Measurements from ENCODE around the gene GKN2. TPM values are rescaled to one million over a fixed set of nuclear protein-coding genes. Genes with fewer than 3 reads are reported as not detected.
A peak's percentile ranks its signal among the peaks of the same experiment; 100 is the strongest.
"Not testable (repeated sequence)": the region's sequence is repeated elsewhere in the genome, so short reads cannot be mapped to it uniquely, and the experiment has no call there.

The GKN2 gene
- polyA plus RNA-seq, 2 of the 4 experiments (the other 2 are of a cell fraction): 0.93 to 3.7 TPM

DNA sequence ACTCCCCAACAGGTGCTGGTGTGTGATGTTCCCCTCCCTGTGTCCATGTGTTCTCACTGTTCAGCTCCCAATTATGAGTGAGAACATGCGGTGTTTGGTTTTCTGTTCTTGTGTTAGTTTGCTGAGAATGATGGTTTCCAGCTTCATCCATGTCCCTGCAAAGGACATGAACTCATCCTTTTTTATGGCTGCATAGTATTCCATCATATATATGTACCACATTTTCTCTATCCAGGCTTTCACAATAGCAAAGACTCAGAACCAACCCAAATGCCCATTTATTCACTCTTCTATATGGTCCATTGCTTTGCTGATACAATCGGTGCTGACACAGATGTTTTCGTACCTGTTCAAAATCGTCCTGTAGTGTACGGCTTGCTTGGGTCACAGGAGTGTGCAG, 2.7 kb upstream of the GKN2 start:
- FAIRE-seq; H3K27ac ChIP-seq; POLR2A ChIA-PET; ATAC-seq; H3K9me3 ChIP-seq; H3K4me1 ChIP-seq; H3K4me2 ChIP-seq; H3K4me3 ChIP-seq; CTCF ChIA-PET; DNase-seq (ENCODE audit: low read depth in 1 of 2, low spot score in 1 of 2): not testable (repeated sequence)
- 96% methylated on average over 5 of the region's 5 CpGs for WGBS (ENCODE audit: missing lambda C conversion rate)
- 0 out of 2 replicates have a peak, but pooled peaks have one; percentile 18 for TF ChIP-seq CHD4 (IDR thresholded peaks at IDR 0.05; ENCODE audit: borderline replicate concordance)

DNA sequence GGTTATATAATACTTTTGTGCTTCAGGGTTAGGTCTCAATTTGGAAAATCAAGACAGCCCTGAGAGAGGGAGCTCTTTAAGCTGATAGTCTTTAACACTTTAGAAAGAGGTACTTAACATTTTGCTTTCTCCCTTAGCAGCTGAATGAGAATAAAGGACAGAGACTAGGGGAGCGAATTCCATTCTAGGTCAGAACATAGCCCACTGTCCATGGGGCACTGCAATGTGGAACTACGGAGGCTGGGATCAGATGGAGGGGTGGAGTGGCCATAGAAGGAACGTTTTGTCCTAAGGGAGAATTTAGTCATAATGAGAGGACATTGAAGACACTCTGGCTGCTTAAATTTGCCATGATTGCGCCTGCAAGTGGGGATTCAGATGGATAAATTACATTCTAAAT, 794 bp downstream of the GKN2 start:
- no peak overlapping the region for H3K4me2 ChIP-seq
- ChIA-PET CTCF (interaction anchor here (1.4 to 4.1 kb wide), 2 partner anchors 9 to 27 kb away, joined by 5 to 28 read pairs; no protein-coding TSS in a partner anchor), POLR2A (no interaction called here)
- DNase-seq (ENCODE audit: low read depth in 1 of 2, low spot score in 1 of 2): no peak
- ATAC-seq: no peak
- peaks cover 6% of the 10 kb centered on the region; the same call in 2 of the 3 replicates for H3K4me1 ChIP-seq
- 73% methylated on average over 4 of the region's 4 CpGs for WGBS (ENCODE audit: missing lambda C conversion rate)
- H3K4me3 ChIP-seq: no peak overlapping the region
- H3K9me3 ChIP-seq: peaks cover 5% of the 10 kb centered on the region; the same call in 1 of the 3 replicates
- TF ChIP-seq POLR2AphosphoS2 (conservative IDR thresholded peaks at IDR 0.05; ENCODE audit: low read length) (no peak), RAD21 (conservative IDR thresholded peaks at IDR 0.05 in 1 of 2, IDR thresholded peaks at IDR 0.05 in 1 of 2) (no peak), NR3C1 (IDR thresholded peaks at IDR 0.05) (no peak), HDAC2 (IDR thresholded peaks at IDR 0.05) (no peak), CHD4 (IDR thresholded peaks at IDR 0.05; ENCODE audit: borderline replicate concordance) (no peak), FOSB (CRISPR knock-in tag; IDR thresholded peaks at IDR 0.05) (no peak), ZSCAN20 (CRISPR knock-in tag; IDR thresholded peaks at IDR 0.05) (no peak), PHF8 (IDR thresholded peaks at IDR 0.05; ENCODE audit: borderline replicate concordance, low read depth) (no peak), CHD2 (IDR thresholded peaks at IDR 0.05; ENCODE audit: low read length, partially characterized antibody) (no peak), ZC3H11A (IDR thresholded peaks at IDR 0.05) (no peak), JUNB (IDR thresholded peaks at IDR 0.05) (no peak), RARB (CRISPR knock-in tag; IDR thresholded peaks at IDR 0.05) (no peak)
- TF ChIP-seq, protein P1, sequence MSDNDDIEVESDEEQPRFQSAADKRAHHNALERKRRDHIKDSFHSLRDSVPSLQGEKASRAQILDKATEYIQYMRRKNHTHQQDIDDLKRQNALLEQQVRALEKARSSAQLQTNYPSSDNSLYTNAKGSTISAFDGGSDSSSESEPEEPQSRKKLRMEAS (IDR thresholded peaks at IDR 0.05): no peak
- TF ChIP-seq, protein P2, sequence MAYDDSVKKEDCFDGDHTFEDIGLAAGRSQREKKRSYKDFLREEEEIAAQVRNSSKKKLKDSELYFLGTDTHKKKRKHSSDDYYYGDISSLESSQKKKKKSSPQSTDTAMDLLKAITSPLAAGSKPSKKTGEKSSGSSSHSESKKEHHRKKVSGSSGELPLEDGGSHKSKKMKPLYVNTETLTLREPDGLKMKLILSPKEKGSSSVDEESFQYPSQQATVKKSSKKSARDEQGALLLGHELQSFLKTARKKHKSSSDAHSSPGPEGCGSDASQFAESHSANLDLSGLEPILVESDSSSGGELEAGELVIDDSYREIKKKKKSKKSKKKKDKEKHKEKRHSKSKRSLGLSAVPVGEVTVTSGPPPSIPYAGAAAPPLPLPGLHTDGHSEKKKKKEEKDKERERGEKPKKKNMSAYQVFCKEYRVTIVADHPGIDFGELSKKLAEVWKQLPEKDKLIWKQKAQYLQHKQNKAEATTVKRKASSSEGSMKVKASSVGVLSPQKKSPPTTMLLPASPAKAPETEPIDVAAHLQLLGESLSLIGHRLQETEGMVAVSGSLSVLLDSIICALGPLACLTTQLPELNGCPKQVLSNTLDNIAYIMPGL (CRISPR knock-in tag; IDR thresholded peaks at IDR 0.05; ENCODE audit: borderline replicate concordance): no peak
- FAIRE-seq: no peak
- H3K27ac ChIP-seq: peak overlapping the region in 1 of 2 experiments; percentile 9; a peak in 2 of 6 replicates

DNA sequence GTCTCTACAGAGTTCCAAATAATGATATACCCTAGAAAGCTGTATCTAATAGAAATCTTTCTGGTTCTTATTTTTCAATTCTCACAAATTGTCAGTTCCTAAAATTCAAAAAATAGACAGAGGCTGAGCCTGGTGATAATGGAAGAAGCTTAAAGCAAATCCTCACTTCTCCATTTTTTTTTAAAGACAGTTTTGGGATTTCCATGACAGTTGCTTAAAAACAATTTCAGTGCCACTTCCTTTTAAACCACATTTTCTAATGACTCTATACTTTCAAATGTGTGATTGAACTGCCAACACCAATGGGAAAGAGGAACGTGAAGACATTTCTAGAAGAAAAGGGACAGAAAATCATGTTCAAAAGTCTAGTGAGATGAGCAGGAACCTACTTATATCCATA, 4.0 kb downstream of the GKN2 start:
- ATAC-seq: no peak
- Histone ChIP-seq H3K4me1 (peaks cover 9% of the 10 kb centered on the region), H3K4me2 (no peak overlapping the region), H3K27ac (no peak overlapping the region), H3K4me3 (no peak overlapping the region), H3K9me3 (peaks cover 26% of the 10 kb centered on the region; the same call in 2 of the 3 replicates)
- TF ChIP-seq ZC3H11A (IDR thresholded peaks at IDR 0.05): no peak
- no peak for TF ChIP-seq EHF (CRISPR knock-in tag; IDR thresholded peaks at IDR 0.05)
- no peak for TF ChIP-seq JUN (IDR thresholded peaks at IDR 0.05)
- no peak for TF ChIP-seq HDAC2 (IDR thresholded peaks at IDR 0.05)
- TF ChIP-seq MAZ (IDR thresholded peaks at IDR 0.05; ENCODE audit: borderline replicate concordance, low read depth, low read length): no peak
- TF ChIP-seq CBX8 (IDR thresholded peaks at IDR 0.05): no peak
- TF ChIP-seq, protein P3, sequence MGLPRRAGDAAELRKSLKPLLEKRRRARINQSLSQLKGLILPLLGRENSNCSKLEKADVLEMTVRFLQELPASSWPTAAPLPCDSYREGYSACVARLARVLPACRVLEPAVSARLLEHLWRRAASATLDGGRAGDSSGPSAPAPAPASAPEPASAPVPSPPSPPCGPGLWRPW (IDR thresholded peaks at IDR 0.05): no peak
- no peak for TF ChIP-seq HOXB13 (CRISPR knock-in tag; IDR thresholded peaks at IDR 0.05; ENCODE audit: low read depth)
- TF ChIP-seq EHMT2 (IDR thresholded peaks at IDR 0.05; ENCODE audit: low read depth): no peak
- TF ChIP-seq, protein P1 (IDR thresholded peaks at IDR 0.05): no peak
- no peak for TF ChIP-seq CEBPB (IDR thresholded peaks at IDR 0.05)
- no peak for TF ChIP-seq SREBF2 (IDR thresholded peaks at IDR 0.05)
- no peak for TF ChIP-seq ESRRA (IDR thresholded peaks at IDR 0.05; ENCODE audit: borderline replicate concordance, low read length)
- no peak for TF ChIP-seq HOXB5 (CRISPR knock-in tag; IDR thresholded peaks at IDR 0.05)
- TF ChIP-seq MYC (IDR thresholded peaks at IDR 0.05; ENCODE audit: borderline replicate concordance, low read length): no peak
- no peak for TF ChIP-seq PHF8 (IDR thresholded peaks at IDR 0.05; ENCODE audit: borderline replicate concordance, low read depth)
- TF ChIP-seq CHD2 (IDR thresholded peaks at IDR 0.05; ENCODE audit: low read length, partially characterized antibody): no peak
- no peak for TF ChIP-seq HOXA7 (CRISPR knock-in tag; IDR thresholded peaks at IDR 0.05)
- no peak for TF ChIP-seq NPAS2 (CRISPR knock-in tag; IDR thresholded peaks at IDR 0.05; ENCODE audit: borderline replicate concordance)
- TF ChIP-seq FOXS1 (CRISPR knock-in tag; IDR thresholded peaks at IDR 0.05): no peak
- WGBS (ENCODE audit: missing lambda C conversion rate): 74% methylated on average over 1 of the region's 1 CpG
- no peak for DNase-seq (ENCODE audit: low read depth in 1 of 2, low spot score in 1 of 2)
- FAIRE-seq: peak; percentile 32
- ChIA-PET CTCF (interaction anchor here (1.2 kb wide), 1 partner anchor 40 kb away, joined by 3 read pairs; no protein-coding TSS in a partner anchor), POLR2A (no interaction called here)
